ENCODE measurements around the gene PPP2R2B.

GRCh38 chr5:146623009-146623408 is 255.5 kb downstream of the PPP2R2B start:
- TF ChIP-seq POLR2A (IDR thresholded peaks at IDR 0.05) = no peak
- no peak for TF ChIP-seq CTCF (IDR thresholded peaks at IDR 0.05)
